ENCODE data around the gene CDH13.

GRCh38 chr16:82796047-82796446 lies 169.3 kb downstream of the CDH13 start:
- TF ChIP-seq CTCF (conservative IDR thresholded peaks at IDR 0.05) = no peak
- TF ChIP-seq ZFX (IDR thresholded peaks at IDR 0.05) = no peak
